HG03439 (cell line): ENCODE measurements around the gene GSG1L.

Experiments
- ATAC-seq: cut with Tn5 transposase; IDR thresholded peaks from one replicate; pipeline ENCODE4 v1.9.1; 2021; ENCODE audit warnings: mild to moderate bottlenecking, moderate library complexity; ENCODE audit not compliant: unreplicated experiment

The GSG1L gene

GRCh38 chr16:27862953-27863352, 200.6 kb downstream of the GSG1L start:
- ATAC-seq: no peak

- ATAC-seq: no peak
Observed at GRCh38 chr16:27860091-27860490, 203.4 kb downstream of the GSG1L start.

- ATAC-seq: no peak
Observed at GRCh38 chr16:27859020-27859419, 204.5 kb downstream of the GSG1L start.

GRCh38 chr16:27853651-27854050, 209.9 kb downstream of the GSG1L start:
- no peak for ATAC-seq

- ATAC-seq: no peak
Observed at GRCh38 chr16:27853101-27853500, 210.4 kb downstream of the GSG1L start.

- no peak for ATAC-seq
Observed at GRCh38 chr16:27852681-27853080, 210.8 kb downstream of the GSG1L start.

- no peak for ATAC-seq
Observed at GRCh38 chr16:27852116-27852515, 211.4 kb downstream of the GSG1L start.

- ATAC-seq: no peak
Observed at GRCh38 chr16:27851586-27851985, 211.9 kb downstream of the GSG1L start.

- no peak for ATAC-seq
Observed at GRCh38 chr16:27849621-27850020, 213.9 kb downstream of the GSG1L start.

- no peak for ATAC-seq
Observed at GRCh38 chr16:27847030-27847550, 216.4 kb downstream of the GSG1L start.

GRCh38 chr16:27844826-27845225, 218.7 kb downstream of the GSG1L start:
- no peak for ATAC-seq

GRCh38 chr16:27843800-27844199, 219.7 kb downstream of the GSG1L start:
- no peak for ATAC-seq

- no peak for ATAC-seq
Observed at GRCh38 chr16:27841911-27842310, 221.6 kb downstream of the GSG1L start.

- ATAC-seq: no peak
Observed at GRCh38 chr16:27841061-27841801, 222.3 kb downstream of the GSG1L start.

GRCh38 chr16:27840311-27841060, 223.0 kb downstream of the GSG1L start:
- ATAC-seq: no peak

GRCh38 chr16:27839419-27839818, 224.1 kb downstream of the GSG1L start:
- no peak for ATAC-seq

GRCh38 chr16:27838536-27839175, 224.9 kb downstream of the GSG1L start:
- ATAC-seq: no peak

GRCh38 chr16:27829975-27830374, 233.5 kb downstream of the GSG1L start:
- ATAC-seq: no peak

- no peak for ATAC-seq
Observed at GRCh38 chr16:27828671-27829070, 234.8 kb downstream of the GSG1L start.

- ATAC-seq: no peak
Observed at GRCh38 chr16:27827765-27828164, 235.7 kb downstream of the GSG1L start.

GRCh38 chr16:27826893-27827289, 236.6 kb downstream of the GSG1L start:
- ATAC-seq: no peak
